Left forelimb (tissue), 1 donor: ENCODE results near the gene SET.

ENCODE experiments used
- DNase-seq: peaks from one replicate; pipeline ENCODE4 v3.0.0-alpha.2; 2018; ENCODE audit warnings: low spot score

Gene SET

DNA sequence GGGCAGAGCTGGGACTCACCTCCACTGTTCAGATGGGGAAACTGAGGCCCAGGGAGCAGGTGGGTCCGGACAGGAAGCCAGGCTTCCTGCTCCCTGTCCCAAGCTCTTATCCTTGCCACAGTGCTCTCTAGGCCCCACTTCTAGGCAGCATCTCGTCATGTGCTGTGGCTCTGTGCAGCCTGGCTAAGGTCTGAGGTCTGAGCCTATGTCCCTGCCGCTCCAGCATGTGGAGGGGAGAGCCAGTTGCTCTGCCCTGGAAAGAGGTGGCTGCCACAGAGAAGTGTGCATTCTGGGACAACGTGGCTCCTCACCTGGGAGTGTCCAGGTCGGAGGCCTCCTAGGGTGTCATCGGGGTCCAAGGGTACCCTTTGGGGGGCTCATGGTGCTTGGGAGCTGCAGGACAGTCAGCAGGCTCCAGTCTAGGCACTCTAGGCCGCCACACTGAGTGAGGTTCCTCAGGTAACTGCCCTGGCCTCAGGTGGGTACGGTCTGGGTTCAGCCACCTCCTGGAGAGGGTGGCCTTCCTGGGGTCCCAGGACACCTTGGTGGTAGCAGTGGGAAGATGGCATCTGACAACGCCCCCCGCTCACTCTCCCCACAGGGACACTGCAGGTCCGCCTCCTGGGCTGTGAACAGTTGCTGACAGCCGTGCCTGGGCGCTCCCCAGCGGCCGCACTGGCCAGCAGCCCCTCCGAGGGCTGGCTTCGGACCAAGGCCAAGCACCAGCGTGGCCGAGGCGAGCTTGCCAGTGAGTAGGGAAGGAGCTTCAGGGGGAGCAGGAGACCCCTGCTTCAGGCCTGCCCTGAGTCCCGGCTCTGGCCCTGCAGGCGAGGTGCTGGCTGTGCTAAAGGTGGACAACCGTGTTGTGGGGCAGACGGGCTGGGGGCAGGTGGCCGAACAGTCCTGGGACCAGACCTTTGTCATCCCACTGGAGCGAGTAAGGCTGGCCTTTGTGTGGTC, 23.7 kb downstream of the SET start:
- no peak for DNase-seq

DNA sequence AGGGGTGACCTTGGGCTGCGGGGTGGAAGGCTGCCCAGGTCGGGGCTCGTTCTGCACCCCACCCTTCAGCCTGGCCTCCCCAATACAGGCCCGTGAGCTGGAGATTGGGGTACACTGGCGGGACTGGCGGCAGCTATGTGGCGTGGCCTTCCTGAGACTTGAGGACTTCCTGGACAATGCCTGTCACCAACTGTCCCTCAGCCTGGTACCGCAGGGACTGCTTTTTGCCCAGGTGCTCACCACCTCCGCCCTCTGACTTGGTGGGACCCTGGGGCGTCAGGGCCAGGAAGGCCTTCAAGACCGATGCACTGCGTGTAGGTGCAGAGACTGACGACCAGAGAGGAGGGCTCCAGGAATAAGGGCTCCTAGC, 24.4 kb downstream of the SET start:
- DNase-seq: no peak

DNA sequence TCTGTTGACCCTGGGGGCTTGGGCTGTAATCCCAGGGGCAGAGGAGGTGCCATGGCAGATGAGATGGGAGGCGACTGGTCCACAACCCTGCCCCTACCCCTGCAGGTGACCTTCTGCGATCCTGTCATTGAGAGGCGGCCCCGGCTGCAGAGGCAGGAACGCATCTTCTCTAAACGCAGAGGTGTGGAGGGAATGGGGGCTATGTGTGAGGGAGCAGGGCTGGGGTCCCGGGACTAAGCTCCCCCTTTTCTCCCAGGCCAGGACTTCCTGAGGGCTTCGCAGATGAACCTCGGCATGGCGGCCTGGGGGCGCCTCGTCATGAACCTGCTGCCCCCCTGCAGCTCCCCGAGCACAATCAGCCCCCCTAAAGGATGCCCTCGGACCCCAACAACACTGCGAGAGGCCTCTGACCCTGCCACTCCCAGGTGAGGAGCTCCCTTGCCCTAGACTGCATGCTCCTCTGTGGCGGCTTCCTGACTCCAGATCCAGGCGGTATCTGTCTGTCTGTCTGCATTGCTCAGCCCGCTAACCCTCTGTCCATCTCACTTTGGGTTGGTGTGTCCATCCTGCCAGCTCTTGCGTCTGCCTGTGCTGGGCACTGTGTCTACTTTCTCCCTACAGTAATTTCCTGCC, 25.0 kb downstream of the SET start:
- no peak for DNase-seq

DNA sequence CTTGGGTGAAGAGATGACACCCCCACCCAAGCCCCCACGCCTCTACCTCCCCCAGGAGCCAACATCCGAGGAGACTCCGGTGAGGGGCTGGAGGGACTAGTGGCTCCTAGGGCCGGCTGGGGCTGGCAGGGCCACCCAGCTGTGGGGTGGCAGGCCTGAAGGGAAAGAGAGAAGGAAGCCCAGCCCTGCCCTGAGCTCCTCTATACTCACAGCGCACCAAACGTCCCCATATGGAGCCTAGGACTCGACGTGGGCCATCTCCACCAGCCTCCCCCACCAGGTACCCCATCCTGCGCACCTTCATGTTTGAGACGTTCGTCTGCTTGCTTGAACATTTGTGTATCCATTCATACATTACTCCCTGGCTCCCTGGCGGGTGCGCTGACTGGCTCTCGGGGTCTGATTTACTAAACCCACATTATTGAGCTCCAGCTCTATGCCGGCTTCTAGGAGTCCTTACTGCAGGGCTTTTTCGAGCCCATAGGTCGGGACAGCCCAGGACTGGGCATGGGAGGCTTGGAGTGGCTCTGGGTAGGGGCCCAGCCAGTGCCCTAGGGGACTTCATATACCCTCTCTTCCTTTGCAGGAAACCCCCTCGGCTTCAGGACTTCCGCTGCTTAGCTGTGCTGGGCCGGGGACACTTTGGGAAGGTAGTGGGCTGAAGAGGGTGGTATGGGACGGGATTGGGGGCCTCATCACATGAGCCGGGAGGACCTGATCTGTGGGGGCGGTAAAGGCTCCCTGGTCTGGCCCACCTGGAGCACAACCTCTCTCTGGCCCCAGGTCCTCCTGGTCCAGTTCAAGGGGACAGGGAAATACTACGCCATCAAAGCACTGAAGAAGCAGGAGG, 25.8 kb downstream of the SET start:
- DNase-seq: no peak

DNA sequence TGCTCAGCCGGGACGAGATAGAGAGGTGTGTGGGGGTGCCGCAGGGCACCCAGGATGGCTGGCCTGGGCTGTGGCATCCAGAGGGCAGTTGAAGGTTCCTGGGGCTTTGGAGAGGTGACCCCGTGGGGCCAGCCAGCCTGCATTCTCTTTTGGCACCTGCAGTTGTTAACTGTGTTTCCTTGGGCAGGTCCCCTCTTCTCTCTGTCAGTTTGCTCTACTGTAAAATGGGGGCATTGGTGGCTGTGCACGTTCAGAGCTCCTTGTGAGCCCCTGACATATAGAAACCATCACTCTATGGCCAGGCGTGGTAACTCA, 26.4 kb downstream of the SET start:
- no peak for DNase-seq

DNA sequence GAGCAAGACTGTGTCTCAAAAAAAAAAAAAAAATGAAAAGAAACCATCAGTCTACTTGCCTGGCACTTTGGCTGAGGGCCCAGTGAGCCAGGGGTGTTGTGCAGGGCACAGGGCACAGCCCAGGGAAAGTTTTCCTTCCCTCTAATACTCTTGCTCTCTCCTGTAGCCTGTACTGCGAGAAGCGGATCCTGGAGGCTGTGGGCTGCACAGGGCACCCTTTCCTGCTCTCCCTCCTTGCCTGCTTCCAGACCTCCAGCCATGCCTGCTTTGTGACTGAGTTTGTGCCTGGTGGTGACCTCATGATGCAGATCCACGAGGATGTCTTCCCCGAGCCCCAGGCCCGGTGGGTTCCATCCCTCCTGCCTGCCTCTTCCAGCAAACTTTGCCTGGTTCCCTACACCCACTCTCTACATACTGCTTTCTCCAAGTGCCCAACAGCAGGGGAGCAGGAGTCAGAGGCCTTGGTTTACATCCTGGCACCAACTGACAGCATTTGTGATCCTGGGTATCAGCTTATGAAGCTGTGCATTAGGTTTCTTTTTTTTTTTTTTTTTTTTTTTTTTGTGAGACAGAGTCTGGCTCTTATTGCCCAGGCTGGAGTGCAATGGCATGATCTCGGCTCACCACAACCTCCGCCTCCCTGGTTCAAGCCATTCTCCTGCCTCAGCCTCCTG, 27.7 kb downstream of the SET start:
- DNase-seq: no peak

DNA sequence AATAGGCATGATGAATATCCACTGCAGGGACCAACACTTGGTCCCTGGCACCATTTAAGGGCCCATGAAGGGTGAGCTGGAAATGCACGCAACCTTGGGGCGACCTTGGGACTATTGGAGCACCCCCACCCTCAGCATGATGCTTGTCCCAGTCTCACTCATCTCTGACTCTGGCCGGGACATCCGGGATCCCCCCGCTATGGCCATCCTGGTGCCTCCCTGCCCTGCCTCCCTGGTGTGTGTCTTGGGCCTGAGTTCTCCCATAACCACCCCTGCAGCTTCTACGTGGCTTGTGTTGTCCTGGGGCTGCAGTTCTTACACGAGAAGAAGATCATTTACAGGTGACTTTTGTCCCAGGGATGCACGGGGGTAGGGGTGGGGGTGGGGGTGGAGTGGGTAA, 29.0 kb downstream of the SET start:
- no peak for DNase-seq

DNA sequence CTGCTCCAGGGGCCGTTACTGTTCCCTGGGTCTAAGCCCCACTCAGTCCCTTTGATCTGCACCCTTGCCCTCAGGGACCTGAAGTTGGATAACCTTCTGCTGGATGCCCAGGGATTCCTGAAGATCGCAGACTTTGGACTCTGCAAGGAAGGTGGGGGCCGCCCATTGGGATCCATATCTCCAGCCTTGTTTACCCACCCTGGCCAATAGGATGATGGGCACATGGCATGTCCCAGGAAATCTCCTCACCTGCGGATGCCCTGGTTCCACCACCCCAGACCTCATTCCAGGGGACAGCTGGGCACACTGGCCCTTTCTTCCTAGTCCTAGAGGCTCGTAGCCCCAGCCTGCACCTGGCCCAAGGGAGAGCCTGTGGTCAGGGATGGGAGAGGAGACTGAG, 29.5 kb downstream of the SET start:
- no peak for DNase-seq

DNA sequence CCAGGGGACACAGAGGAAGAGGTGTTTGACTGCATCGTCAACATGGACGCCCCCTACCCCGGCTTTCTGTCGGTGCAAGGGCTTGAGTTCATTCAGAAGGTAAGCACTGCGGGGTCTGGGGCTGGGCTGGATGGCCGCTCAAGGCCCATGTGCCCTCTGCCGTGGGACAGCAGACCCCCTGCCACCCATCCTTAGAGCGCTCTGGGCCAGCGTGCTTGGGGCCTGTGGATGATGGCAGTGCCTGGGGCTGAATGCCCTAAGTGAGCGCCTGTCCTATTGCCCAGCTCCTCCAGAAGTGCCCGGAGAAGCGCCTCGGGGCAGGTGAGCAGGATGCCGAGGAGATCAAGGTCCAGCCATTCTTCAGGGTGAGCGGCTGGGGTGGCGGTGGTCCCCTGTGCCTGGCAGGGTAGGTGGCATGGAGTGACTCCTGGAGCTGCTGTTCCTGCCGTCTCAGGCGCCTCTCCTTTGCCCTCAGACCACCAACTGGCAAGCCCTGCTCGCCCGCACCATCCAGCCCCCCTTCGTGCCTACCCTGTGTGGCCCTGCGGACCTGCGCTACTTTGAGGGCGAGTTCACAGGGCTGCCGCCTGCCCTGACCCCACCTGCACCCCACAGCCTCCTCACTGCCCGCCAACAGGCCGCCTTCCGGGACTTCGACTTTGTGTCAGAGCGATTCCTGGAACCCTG, 31.0 kb downstream of the SET start:
- no peak for DNase-seq

DNA sequence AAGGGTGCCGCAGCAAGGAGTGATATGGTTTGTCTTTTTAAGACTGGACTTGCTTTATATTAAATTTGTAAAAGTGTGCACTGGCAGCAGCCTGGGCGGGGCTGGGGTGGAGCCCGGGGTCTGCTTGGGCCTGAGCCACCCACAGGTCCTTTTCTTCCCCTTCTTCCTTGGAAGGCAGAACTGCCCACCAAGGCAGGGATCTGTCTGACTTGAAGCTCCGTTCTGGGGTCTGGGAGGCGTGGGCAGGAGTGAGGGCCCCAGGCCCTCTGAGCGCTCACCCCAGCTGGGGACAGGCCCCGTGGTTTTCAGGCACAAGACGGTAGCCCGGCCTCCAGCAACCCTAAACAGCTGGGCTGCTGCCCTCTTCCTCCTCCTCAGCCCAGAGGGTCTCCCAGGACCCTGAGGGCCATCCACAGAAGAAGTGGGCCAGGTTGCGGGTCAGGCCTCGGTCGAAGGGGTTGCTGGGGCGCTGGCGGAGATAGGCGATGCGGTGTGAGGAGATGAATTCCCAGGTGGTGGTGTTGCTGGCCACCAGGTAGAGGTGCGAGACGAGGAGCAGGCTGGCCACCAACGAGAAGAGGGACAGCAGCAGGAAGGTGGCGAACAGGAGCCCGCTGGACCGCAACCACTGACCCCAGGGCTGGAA, 31.9 kb downstream of the SET start:
- no peak for DNase-seq

DNA sequence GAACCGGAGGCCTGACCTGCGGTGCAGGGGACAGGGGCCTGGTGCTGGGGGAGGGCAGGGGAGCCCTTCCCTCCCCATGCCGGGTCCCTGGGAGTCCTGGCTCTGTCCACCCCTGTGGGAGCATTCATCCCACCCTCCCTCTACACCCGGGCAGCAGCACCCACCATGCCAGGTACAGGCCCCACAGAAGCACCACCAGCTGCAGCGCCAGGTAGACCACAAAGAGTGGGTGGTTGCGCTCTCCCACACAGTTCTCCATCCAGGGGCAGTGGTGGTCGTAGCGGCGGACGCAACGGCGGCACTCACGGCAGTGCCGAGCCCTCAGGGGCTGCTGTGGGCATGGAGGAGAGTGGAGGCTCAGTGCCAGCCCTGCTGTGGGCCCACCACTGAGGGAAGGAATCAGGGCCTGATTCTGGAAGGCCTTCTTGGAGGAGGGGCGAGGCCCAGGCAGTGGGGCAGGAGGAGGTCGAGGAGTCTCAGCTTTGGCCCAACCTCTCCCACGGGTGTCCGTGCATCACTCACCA, 32.5 kb downstream of the SET start:
- DNase-seq: no peak

DNA sequence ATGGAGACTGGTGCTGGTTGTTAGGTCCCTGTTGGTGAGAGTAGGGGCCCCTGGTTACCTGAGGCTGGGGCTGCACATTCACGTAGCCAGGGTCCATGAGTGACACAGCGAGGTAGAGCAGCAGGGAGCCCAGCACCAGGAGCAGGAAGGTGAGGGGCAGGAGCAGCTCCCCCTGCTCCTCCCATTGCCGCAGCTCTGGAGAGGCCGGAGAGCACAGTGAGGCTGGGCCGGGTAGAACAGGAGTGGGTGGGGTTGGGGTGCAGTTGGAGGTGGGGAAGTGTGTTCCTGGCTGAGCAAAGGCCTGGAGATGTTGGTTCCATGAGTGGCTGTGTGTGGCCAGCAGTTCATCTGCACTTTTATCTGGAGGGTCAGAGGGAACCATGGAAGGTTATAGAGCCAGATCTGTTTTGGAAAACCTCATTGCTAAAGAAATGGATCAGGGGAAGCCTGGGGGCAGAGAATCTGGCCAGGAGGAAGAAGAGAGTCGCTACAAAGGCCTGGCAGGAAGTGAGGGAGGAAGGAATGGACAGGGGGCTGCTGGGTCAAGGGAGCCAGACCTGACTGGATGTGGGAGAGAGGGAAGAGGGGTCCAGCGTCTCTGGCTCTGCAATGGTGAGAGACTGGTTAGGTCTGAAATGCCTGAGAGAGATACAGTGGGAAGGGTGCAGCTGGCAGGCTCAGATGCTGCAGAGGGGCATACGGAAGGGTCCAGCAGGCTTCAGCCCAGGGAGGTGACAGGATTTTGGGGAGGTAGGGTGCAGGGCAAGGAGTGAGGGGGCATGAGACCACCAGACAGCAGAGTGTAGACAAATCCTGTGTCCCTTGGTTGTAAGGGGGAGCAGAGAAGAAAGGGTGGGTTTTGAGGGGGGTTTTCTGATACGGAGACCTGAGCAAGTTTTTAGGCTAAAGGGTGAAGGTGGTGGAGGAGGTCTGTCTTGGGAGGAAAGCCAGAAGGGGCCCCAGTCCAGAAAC, 33.6 kb downstream of the SET start:
- no peak for DNase-seq

DNA sequence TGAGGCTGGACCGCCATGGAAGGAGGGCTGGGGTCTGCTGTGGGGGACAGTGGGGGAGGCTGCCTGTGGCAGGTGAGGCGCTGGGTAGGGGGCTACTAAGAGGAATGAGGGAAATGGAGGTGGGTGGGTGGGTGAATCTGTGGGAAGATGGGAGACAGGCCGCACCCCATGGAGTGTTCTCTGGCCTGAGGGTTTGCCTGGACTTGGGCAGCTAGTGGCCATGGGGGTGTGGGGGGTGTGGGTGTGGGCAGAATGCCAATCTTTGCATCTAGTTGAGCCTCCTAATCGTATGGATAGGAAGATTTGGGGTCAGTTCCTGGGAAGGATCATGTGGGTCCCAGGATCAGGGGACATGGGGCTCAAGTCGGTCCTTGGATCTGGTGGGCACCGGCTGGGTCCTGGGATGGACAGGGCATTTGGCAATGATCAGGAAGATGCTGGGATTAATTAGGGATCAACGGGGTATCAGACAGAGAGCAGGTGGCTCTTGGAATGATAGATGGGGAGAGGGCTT, 34.4 kb downstream of the SET start:
- no peak for DNase-seq

DNA sequence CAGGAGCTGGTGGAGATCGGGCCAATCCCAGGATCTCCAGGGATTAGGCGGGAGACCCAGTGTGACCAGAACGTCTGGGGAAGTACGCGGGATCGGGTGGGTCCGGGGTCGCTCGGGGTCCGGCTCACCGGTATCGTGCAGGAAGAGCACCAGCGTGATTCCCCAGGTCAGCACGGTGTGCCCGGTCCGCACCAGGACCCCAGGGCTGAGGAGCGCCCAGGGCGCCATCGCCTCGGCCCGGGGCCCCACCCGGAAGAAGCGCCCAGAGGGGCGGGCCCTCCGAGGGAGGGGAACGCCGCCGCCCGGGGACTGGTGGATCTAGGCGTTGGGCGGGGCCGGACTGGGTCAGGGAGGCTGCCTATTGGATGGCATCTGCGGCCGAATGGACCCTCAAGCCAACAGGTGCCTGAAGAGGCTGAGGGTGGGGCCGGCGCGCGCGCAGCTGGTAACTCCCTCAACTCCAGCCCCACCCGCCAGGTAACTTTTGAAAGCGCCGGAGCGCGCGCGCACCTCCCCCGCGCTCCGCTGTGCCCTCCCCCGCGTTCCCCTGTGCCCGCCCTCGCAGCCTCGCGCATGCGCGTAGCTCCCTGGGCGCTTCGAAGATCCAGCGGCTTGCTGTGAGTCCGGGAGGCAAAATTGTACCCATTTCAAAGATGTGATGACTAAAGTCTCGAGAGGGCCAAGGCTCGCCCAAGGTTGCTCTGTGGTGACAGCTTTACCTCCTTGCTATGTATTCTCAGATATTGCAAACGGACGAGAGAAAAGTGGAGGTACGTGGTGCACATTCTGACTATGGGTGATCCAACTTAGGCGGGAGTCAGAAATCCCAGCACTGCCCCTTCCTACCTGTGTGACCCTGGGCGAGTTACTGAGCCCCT, 35.1 kb downstream of the SET start, which contains the start of gene ZDHHC12:
TSS of gene ZDHHC12 (minus strand) at position 262 of the 878 bp plus-strand sequence. CDS start at position 228, 34 bp downstream.
- peak; percentile 90 for DNase-seq

DNA sequence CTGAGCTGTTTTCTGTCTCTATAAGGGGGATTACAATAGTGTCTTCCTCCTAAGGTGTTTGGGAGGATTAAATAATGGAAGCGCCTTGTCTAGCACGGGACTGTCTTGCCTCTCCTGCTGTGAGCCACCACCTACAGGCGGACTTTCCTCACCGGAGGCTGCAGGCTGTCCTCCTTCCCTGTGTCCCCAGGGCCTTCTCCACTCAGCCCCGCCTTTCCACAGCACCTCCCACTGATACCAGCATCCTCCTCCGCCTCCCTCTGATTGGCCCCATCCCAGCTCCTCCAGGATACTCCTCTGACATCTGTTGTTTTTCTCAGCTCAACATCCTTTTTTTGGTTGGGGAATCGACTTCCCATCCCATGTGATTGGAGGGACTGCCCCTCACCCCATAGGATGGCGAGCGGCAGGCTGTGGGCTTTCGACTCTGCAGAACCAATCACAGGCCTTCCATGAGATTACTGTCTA, 35.8 kb downstream of the SET start:
- no peak for DNase-seq

DNA sequence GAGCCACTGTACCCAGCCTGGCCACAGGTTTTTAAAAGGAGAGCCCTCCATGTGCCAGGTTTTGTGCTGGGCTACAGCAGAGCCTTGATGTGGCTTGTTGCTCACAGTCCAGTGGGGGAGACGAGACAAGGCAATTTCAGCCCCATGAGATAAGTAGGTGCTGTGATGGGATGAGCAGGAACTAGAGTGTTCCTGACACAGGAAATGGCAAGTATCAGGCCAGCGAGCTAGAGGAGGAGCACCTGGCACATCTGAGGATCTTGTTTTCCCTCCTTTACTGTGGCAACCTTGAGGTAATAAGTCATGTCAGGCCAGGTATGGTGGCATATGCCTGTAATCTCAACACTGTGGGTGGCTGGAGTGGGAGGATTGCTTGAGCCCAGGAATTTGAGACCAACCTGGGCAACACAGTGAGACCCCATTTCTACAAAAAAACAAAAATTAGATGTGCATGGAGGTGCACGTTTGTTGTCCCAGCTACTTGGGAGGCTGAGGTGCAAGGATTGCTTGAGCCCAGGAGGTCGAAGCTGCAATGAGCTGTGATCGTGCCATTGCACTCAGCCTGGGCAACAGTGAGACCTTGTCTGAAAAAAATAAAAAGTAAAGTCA, 38.7 kb downstream of the SET start:
- DNase-seq: no peak

DNA sequence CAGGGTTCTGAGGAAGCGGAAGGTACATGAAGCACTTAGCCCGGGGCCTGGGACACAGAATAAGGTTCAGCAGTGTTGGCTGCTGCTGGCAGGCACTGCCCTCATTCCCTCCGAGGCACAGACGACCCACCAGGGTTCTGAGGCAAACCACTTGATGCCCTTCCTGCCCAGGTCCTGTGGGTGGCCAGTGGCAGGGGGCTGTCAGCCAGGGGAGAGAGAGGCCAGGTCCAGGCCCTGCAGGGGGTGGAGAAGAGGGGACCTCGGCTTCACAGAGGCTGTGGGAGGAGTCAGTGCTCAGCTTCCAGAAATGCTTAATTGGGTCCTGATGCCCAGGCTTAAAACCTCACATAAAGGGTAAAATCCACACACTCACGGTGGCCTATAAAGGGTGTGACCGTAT, 39.3 kb downstream of the SET start:
- no peak for DNase-seq

DNA sequence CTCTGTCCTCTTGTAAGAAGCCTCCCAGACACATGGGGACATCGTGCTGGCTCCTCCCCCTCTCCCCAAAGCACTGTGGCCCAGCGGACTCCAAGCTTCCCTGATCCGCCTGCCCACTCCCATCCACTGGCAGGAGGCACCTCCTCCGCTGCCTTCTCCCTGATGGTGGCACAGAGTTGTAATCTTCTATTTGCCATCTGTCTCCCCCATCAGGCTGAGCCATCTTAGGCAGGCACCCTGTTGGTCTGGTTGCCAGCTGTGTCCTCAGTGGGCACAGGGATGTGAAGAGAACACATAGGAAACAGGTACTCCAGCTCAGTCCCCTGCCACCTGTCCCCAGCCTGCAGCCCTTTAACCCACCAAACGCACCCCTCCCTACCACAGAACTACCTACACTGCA, 40.3 kb downstream of the SET start:
- DNase-seq: no peak
